HCT116 (cell line): ENCODE results near the gene PDE6H. TPM values are rescaled to one million over a fixed set of nuclear protein-coding genes. Genes with fewer than 3 reads are reported as not detected.

Source experiments
- ATAC-seq: fragments of 200-7000 bp; cut with Tn5 transposase; 2 replicates; pipeline ENCODE4 v1.9.1; 2020; ENCODE audit warnings: mild to moderate bottlenecking, moderate library complexity
- BruUV-seq: library from RNA; stranded (reverse); fragments of 400-500 nt; replicated peaks from 2 replicates; lab custom pipeline; 2021; lab: Mats Ljungman, UMichigan
- CTCF ChIA-PET: fragments of 300-600 bp; sonication (Branson Sonifier 250); formaldehyde crosslinking; loops from one replicate; lab custom pipeline; 2021; ENCODE audit warnings: antibody characterized with exemption; lab: Charles Lee
- POLR2A ChIA-PET: fragments of 300-600, 350-600 bp; sonication (Branson Sonifier 250); formaldehyde crosslinking; loops from one replicate; lab custom pipeline; 2021; ENCODE audit warnings: antibody characterized with exemption; lab: Charles Lee
- RAD21 ChIA-PET, 2 experiments: fragments of 300-600 bp; sonication (Branson Sonifier 250); formaldehyde crosslinking; loops; one replicate each; lab custom pipeline; 2023; ENCODE audit warnings: low total read pairs in 2 of 2; ENCODE audit not compliant: uncharacterized antibody in 2 of 2, unreplicated experiment in 2 of 2, low non-redundant PET in 1 of 2; lab: Charles Lee
- DNase-seq: peaks from one replicate; pipeline ENCODE4 v3.0.0-alpha.2; 2010; ENCODE audit warnings: low read depth, low spot score
- H2AFZ ChIP-seq: fragments of 200-600 bp; shearing (Covaris generic), sonication (generic); 2 replicates; pipeline ENCODE4 v1.6.1; 2017; ENCODE audit warnings: low read depth, mixed run types, mixed read lengths, antibody characterized with exemption, low read length; ENCODE audit not compliant: poor library complexity, severe bottlenecking
- H3K27ac ChIP-seq: 2 replicates; pipeline ENCODE4 v1.5.1; 2012; ENCODE audit warnings: low read depth, low read length
- H3K27me3 ChIP-seq: fragments of 200-600 bp; sonication (generic); 2 replicates; pipeline ENCODE4 v1.6.1; 2016; ENCODE audit warnings: mixed run types, low read length, mixed read lengths; ENCODE audit not compliant: insufficient read depth
- H3K36me3 ChIP-seq, 2 experiments: fragments of 200-500 bp in 1 of 2; fragments of 200-600 bp in 1 of 2; sonication (Bioruptor generic) in 1 of 2; sonication (generic) in 1 of 2; 2 replicates each; pipeline versions ENCODE4 v1.5.1 to v1.6.1; 2014 to 2016; ENCODE audit warnings: low read length in 2 of 2, inconsistent platforms in 1 of 2, mixed read lengths in 1 of 2, mixed run types in 1 of 2; ENCODE audit not compliant: insufficient read depth in 2 of 2, control insufficient read depth in 1 of 2
- H3K4me1 ChIP-seq, 2 experiments: fragments of 200-600 bp in 1 of 2; sonication (generic) in 1 of 2; 2 replicates each; pipeline versions ENCODE4 v1.5.1 to v1.6.1; 2012 to 2017; ENCODE audit warnings: low read length in 2 of 2, inconsistent platforms in 1 of 2, mild to moderate bottlenecking in 1 of 2, mixed read lengths in 1 of 2, mixed run types in 1 of 2, moderate library complexity in 1 of 2; ENCODE audit not compliant: insufficient read depth in 2 of 2, control insufficient read depth in 1 of 2
- H3K4me2 ChIP-seq: fragments of 200-600 bp; sonication (generic); 2 replicates; pipeline ENCODE4 v1.6.1; 2017; ENCODE audit warnings: mixed run types, low read length, mixed read lengths
- H3K4me3 ChIP-seq, 2 experiments: fragments of 200-600 bp in 1 of 2; sonication (generic) in 1 of 2; replicated peaks in 1 of 2; 2 replicates each; pipeline ENCODE4 v1.5.1; 2011 to 2016; ENCODE audit warnings: low read length in 2 of 2, control low read depth in 1 of 2, low read depth in 1 of 2, mild to moderate bottlenecking in 1 of 2, mixed read lengths in 1 of 2, mixed run types in 1 of 2
- H3K79me2 ChIP-seq: fragments of 200-600 bp; sonication (generic); 2 replicates; pipeline ENCODE4 v1.6.1; 2017; ENCODE audit warnings: mild to moderate bottlenecking, mixed run types, low read length, moderate library complexity, mixed read lengths; ENCODE audit not compliant: insufficient read depth
- H3K9ac ChIP-seq: fragments of 200-600 bp; sonication (generic); 2 replicates; pipeline ENCODE4 v1.6.1; 2016; ENCODE audit warnings: low read length, mixed read lengths
- H3K9me2 ChIP-seq: fragments of 200-600 bp; sonication (generic), shearing (Covaris generic); 2 replicates; pipeline ENCODE4 v1.6.1; 2017; ENCODE audit warnings: mixed run types, mild to moderate bottlenecking, moderate library complexity; ENCODE audit not compliant: insufficient read depth
- H3K9me3 ChIP-seq, 2 experiments: fragments of 200-500 bp in 1 of 2; fragments of 200-600 bp in 1 of 2; sonication (Bioruptor generic) in 1 of 2; sonication (generic) in 1 of 2; 2 replicates each; pipeline ENCODE4 v1.6.1; 2014 to 2017; ENCODE audit warnings: low read length in 2 of 2, mixed read lengths in 2 of 2, inconsistent platforms in 1 of 2, low read depth in 1 of 2, mild to moderate bottlenecking in 1 of 2, mixed run types in 1 of 2, moderate library complexity in 1 of 2; ENCODE audit not compliant: control insufficient read depth in 1 of 2, insufficient read depth in 1 of 2
- H4K20me1 ChIP-seq: fragments of 200-600 bp; sonication (generic), shearing (Covaris generic); 2 replicates; pipeline ENCODE4 v1.6.1; 2017; ENCODE audit warnings: mixed run types, mild to moderate bottlenecking, moderate library complexity; ENCODE audit not compliant: insufficient read depth
- ATF3 ChIP-seq: IDR thresholded peaks from 2 replicates; pipeline ENCODE4 v1.6.1; 2012
- CBX3 ChIP-seq: IDR thresholded peaks from 2 replicates; pipeline ENCODE4 v1.6.1; 2012; ENCODE audit warnings: low read depth
- CTCF ChIP-seq, 3 experiments: fragments of 200-600 bp in 1 of 3; sonication (generic) in 1 of 3; IDR thresholded peaks in 2 of 3; conservative IDR thresholded peaks in 1 of 3; 2 replicates each; pipeline ENCODE4 v1.5.1; 2012 to 2017; ENCODE audit warnings: low read depth in 2 of 3, low read length in 2 of 3, antibody characterized with exemption in 1 of 3, borderline replicate concordance in 1 of 3, control low read depth in 1 of 3, mild to moderate bottlenecking in 1 of 3, mixed read lengths in 1 of 3, mixed run types in 1 of 3, moderate library complexity in 1 of 3; ENCODE audit not compliant: insufficient read depth in 1 of 3
- EGR1 ChIP-seq: IDR thresholded peaks from 2 replicates; pipeline ENCODE4 v1.6.1; 2012; ENCODE audit warnings: low read depth
- ELF1 ChIP-seq: IDR thresholded peaks from 2 replicates; pipeline ENCODE4 v1.6.1; 2012; ENCODE audit warnings: low read depth, borderline replicate concordance
- EZH2phosphoT487 ChIP-seq: fragments of 200-600 bp; IDR thresholded peaks from 2 replicates; pipeline ENCODE4 v1.6.1; 2018; ENCODE audit warnings: antibody characterized with exemption, borderline replicate concordance
- FOSL1 ChIP-seq: IDR thresholded peaks from 2 replicates; pipeline ENCODE4 v1.6.1; 2012; ENCODE audit warnings: low read depth
- POLR2A ChIP-seq: IDR thresholded peaks from 2 replicates; pipeline ENCODE4 v1.7.0; 2011; ENCODE audit warnings: borderline replicate concordance; ENCODE audit not compliant: insufficient read depth, insufficient read length; ENCODE audit errors: extremely low read depth
- POLR2AphosphoS5 ChIP-seq: IDR thresholded peaks from 2 replicates; pipeline ENCODE4 v1.6.1; 2011; ENCODE audit warnings: mild to moderate bottlenecking, low read depth, low read length, moderate library complexity
- RAD21 ChIP-seq: IDR thresholded peaks from 2 replicates; pipeline ENCODE4 v1.6.1; 2012; ENCODE audit warnings: low read depth, mild to moderate bottlenecking
- SRF ChIP-seq: IDR thresholded peaks from 2 replicates; pipeline ENCODE4 v1.6.1; 2012; ENCODE audit warnings: low read depth
- ZNF274 ChIP-seq: fragments of 200-500 bp; sonication (Bioruptor generic); IDR thresholded peaks from 2 replicates; pipeline ENCODE4 v1.6.1; 2014; ENCODE audit warnings: mild to moderate bottlenecking, low read depth, low read length, inconsistent platforms
- intact Hi-C: fragments of 100-400 bp; cut with micrococcal nuclease; formaldehyde crosslinking; loops from 2 replicates; pipeline ENCODE4 v1.10.0; 2022
- total RNA-seq: library from RNA; stranded (reverse); gene quantifications from one replicate; pipeline ENCODE4 v1.2.1, GENCODE V29; 2021; ENCODE audit not compliant: unreplicated experiment
- TF ChIP-seq, protein P1 (sequence below): IDR thresholded peaks from 2 replicates; pipeline ENCODE4 v1.6.1; 2012; ENCODE audit warnings: low read depth

Gene PDE6H
- total RNA-seq, 1 experiment from 2014 or later = not detected

DNA sequence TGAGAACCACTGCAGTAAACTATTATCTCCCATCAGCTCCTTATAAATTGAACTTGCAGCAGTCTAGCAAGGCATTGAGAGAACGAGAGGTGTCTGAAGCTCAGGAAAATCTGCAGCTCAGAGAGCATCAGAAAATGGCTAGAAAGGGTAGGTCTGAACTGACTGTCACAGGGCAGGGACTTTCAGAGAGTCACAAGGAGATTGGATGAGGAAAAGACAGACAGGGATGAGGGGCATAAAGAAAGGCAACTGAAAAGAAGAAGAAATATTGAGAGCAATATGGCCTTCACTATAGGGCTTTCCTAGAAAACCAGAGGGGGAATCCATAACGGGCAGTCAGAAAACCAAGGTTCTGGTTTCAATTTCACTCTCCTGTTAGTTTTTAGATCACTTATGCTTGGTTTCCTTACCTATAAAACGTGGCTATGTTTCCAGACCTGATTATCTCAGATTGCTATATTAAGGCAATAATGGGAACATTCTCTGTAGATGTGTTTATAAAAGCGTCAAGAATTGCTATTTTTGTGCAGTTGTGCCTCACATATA lies 40.9 kb downstream of the PDE6H start (continued):
- TF ChIP-seq, protein P1, sequence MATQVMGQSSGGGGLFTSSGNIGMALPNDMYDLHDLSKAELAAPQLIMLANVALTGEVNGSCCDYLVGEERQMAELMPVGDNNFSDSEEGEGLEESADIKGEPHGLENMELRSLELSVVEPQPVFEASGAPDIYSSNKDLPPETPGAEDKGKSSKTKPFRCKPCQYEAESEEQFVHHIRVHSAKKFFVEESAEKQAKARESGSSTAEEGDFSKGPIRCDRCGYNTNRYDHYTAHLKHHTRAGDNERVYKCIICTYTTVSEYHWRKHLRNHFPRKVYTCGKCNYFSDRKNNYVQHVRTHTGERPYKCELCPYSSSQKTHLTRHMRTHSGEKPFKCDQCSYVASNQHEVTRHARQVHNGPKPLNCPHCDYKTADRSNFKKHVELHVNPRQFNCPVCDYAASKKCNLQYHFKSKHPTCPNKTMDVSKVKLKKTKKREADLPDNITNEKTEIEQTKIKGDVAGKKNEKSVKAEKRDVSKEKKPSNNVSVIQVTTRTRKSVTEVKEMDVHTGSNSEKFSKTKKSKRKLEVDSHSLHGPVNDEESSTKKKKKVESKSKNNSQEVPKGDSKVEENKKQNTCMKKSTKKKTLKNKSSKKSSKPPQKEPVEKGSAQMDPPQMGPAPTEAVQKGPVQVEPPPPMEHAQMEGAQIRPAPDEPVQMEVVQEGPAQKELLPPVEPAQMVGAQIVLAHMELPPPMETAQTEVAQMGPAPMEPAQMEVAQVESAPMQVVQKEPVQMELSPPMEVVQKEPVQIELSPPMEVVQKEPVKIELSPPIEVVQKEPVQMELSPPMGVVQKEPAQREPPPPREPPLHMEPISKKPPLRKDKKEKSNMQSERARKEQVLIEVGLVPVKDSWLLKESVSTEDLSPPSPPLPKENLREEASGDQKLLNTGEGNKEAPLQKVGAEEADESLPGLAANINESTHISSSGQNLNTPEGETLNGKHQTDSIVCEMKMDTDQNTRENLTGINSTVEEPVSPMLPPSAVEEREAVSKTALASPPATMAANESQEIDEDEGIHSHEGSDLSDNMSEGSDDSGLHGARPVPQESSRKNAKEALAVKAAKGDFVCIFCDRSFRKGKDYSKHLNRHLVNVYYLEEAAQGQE = no peak
- TF ChIP-seq FOSL1 = no peak
- TF ChIP-seq EZH2phosphoT487 = no peak
- no peak for TF ChIP-seq POLR2A
- TF ChIP-seq SRF = no peak
- no peak for TF ChIP-seq EGR1
- TF ChIP-seq CTCF (IDR thresholded peaks at IDR 0.05 in 2 of 3, conservative IDR thresholded peaks at IDR 0.05 in 1 of 3; ENCODE audit: borderline replicate concordance in 1 of 3, insufficient read depth in 1 of 3, low read depth in 2 of 3, low read length in 2 of 3) = no peak

DNA sequence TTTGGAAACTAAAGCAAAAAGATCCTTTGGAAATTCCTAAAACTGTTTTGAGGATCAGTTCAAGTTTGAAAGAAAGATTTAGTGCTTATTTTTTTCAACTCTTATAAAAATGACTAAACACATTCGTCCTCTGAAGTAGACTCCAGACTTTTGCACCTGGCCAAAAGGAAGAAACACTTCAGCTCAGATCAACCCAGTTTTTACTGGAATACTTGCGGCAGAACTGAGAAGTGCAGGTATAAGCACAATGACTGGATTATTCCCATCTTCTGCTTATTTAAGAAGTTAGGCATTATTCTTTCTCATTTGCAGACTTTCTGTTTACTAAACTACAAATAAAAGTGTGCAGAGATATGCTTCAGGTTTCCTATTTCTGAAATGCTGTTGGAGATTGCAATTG lies 41.9 kb downstream of the PDE6H start:
- ChIA-PET RAD21 (interaction anchor here in 1 of 2 experiments (0.7 kb wide), 1 partner anchor 18 kb away, joined by 3 read pairs; no protein-coding TSS in a partner anchor), POLR2A (no interaction called here), CTCF (no interaction called here)
- BruUV-seq = no TSS peak
- Histone ChIP-seq H3K4me3 (no peak overlapping the region), H2AFZ (no peak overlapping the region), H4K20me1 (no peaks in the 10 kb centered on the region; the same call in 1 of the 2 replicates), H3K27me3 (peaks cover 43% of the 10 kb centered on the region), H3K27ac (no peak overlapping the region), H3K4me1 (no peaks in the 10 kb centered on the region), H3K79me2 (no peaks in the 10 kb centered on the region), H3K9me3 (no peaks in the 10 kb centered on the region), H3K9ac (no peak overlapping the region), H3K4me2 (no peak overlapping the region), H3K9me2 (no peaks in the 10 kb centered on the region), H3K36me3 (no peaks in the 10 kb centered on the region)
- no peak for DNase-seq
- ATAC-seq = no peak
- intact Hi-C loops = no loop called here
- TF ChIP-seq EZH2phosphoT487 = no peak
- TF ChIP-seq POLR2A = no peak
- TF ChIP-seq FOSL1 = no peak
- no peak for TF ChIP-seq ELF1
- TF ChIP-seq SRF = no peak
- TF ChIP-seq, protein P1 = no peak
- TF ChIP-seq ZNF274 = no peak
- no peak for TF ChIP-seq RAD21
- no peak for TF ChIP-seq ATF3
- TF ChIP-seq CBX3 = no peak
- TF ChIP-seq POLR2AphosphoS5 = no peak
